Measurements from ENCODE around the gene CLDN10. TPM values are rescaled to one million over a fixed set of nuclear protein-coding genes. Genes with fewer than 3 reads are reported as not detected.

The CLDN10 gene
- total RNA-seq, 1 donor from 2014 or later: not detected

- Mint-ChIP-seq H3K4me1 (ENCODE audit: low read depth) (no peaks in the 10 kb centered on the region), H3K4me3 (no peak overlapping the region), H3K27me3 (ENCODE audit: insufficient read depth) (peaks cover 4% of the 10 kb centered on the region), H3K9me3 (no peaks in the 10 kb centered on the region), H3K27ac (no peak overlapping the region), H3K36me3 (ENCODE audit: low read depth) (no peaks in the 10 kb centered on the region)
- intact Hi-C loops (cut with micrococcal nuclease): no loop called here
- DNase-seq (ENCODE audit: low spot score): no peak
These were observed 63.0 kb downstream of the CLDN10 start for GRCh38 chr13:95615539-95615938.

- no peaks in the 10 kb centered on the region for H3K36me3 Mint-ChIP-seq (ENCODE audit: low read depth)
- peaks cover 6% of the 10 kb centered on the region for H3K27me3 Mint-ChIP-seq (ENCODE audit: insufficient read depth)
- intact Hi-C loops (cut with micrococcal nuclease): no loop called here
- H3K27ac Mint-ChIP-seq: no peak overlapping the region
- no peak overlapping the region for H3K4me3 Mint-ChIP-seq
- no peaks in the 10 kb centered on the region for H3K9me3 Mint-ChIP-seq
- DNase-seq (ENCODE audit: low spot score): no peak
- H3K4me1 Mint-ChIP-seq (ENCODE audit: low read depth): no peaks in the 10 kb centered on the region
These were observed 67.7 kb downstream of the CLDN10 start for GRCh38 chr13:95620030-95620824.

GRCh38 chr13:95620825-95621498 lies 68.4 kb downstream of the CLDN10 start:
- Mint-ChIP-seq H3K36me3 (ENCODE audit: low read depth) (no peaks in the 10 kb centered on the region), H3K27ac (no peak overlapping the region), H3K9me3 (no peaks in the 10 kb centered on the region), H3K4me1 (ENCODE audit: low read depth) (no peaks in the 10 kb centered on the region), H3K27me3 (ENCODE audit: insufficient read depth) (peaks cover 6% of the 10 kb centered on the region), H3K4me3 (no peak overlapping the region)
- DNase-seq (ENCODE audit: low spot score): no peak
- intact Hi-C loops (cut with micrococcal nuclease): no loop called here

- no peak for DNase-seq (ENCODE audit: low spot score)
- no peaks in the 10 kb centered on the region for H3K36me3 Mint-ChIP-seq (ENCODE audit: low read depth)
- H3K9me3 Mint-ChIP-seq: no peaks in the 10 kb centered on the region
- no peaks in the 10 kb centered on the region for H3K4me1 Mint-ChIP-seq (ENCODE audit: low read depth)
- H3K27ac Mint-ChIP-seq: no peak overlapping the region
- H3K27me3 Mint-ChIP-seq (ENCODE audit: insufficient read depth): peaks cover 6% of the 10 kb centered on the region
- intact Hi-C loops (cut with micrococcal nuclease): no loop called here
- H3K4me3 Mint-ChIP-seq: no peak overlapping the region
These were observed 70.6 kb downstream of the CLDN10 start for GRCh38 chr13:95623141-95623540.

- no peak overlapping the region for H3K27ac Mint-ChIP-seq
- no peak for DNase-seq (ENCODE audit: low spot score)
- no peak overlapping the region for H3K4me3 Mint-ChIP-seq
- peaks cover 6% of the 10 kb centered on the region for H3K27me3 Mint-ChIP-seq (ENCODE audit: insufficient read depth)
- H3K9me3 Mint-ChIP-seq: no peaks in the 10 kb centered on the region
- H3K4me1 Mint-ChIP-seq (ENCODE audit: low read depth): no peaks in the 10 kb centered on the region
- H3K36me3 Mint-ChIP-seq (ENCODE audit: low read depth): no peaks in the 10 kb centered on the region
- intact Hi-C loops (cut with micrococcal nuclease): loop anchor here (1.0 kb wide), 2 partner anchors 37 to 210 kb away; no protein-coding TSS in a partner anchor
These were observed 71.5 kb downstream of the CLDN10 start for GRCh38 chr13:95624020-95624419.

GRCh38 chr13:95626768-95627167 lies 74.2 kb downstream of the CLDN10 start:
- Mint-ChIP-seq H3K36me3 (ENCODE audit: low read depth) (no peaks in the 10 kb centered on the region), H3K4me1 (ENCODE audit: low read depth) (no peaks in the 10 kb centered on the region), H3K27me3 (ENCODE audit: insufficient read depth) (peaks cover 4% of the 10 kb centered on the region), H3K9me3 (no peaks in the 10 kb centered on the region), H3K27ac (no peak overlapping the region), H3K4me3 (no peak overlapping the region)
- intact Hi-C loops (cut with micrococcal nuclease): no loop called here
- no peak for DNase-seq (ENCODE audit: low spot score)

- Mint-ChIP-seq H3K27ac (no peak overlapping the region), H3K27me3 (ENCODE audit: insufficient read depth) (peaks cover 5% of the 10 kb centered on the region), H3K4me1 (ENCODE audit: low read depth) (no peaks in the 10 kb centered on the region), H3K4me3 (no peak overlapping the region), H3K36me3 (ENCODE audit: low read depth) (no peaks in the 10 kb centered on the region), H3K9me3 (no peaks in the 10 kb centered on the region)
- DNase-seq (ENCODE audit: low spot score): no peak
- intact Hi-C loops (cut with micrococcal nuclease): no loop called here
These were observed 75.1 kb downstream of the CLDN10 start for GRCh38 chr13:95627590-95627989.

GRCh38 chr13:95628488-95628887 lies 76.0 kb downstream of the CLDN10 start:
- intact Hi-C loops (cut with micrococcal nuclease): no loop called here
- Mint-ChIP-seq H3K4me1 (ENCODE audit: low read depth) (no peaks in the 10 kb centered on the region), H3K9me3 (no peaks in the 10 kb centered on the region), H3K27ac (no peak overlapping the region), H3K4me3 (no peak overlapping the region), H3K27me3 (ENCODE audit: insufficient read depth) (peaks cover 9% of the 10 kb centered on the region), H3K36me3 (ENCODE audit: low read depth) (no peaks in the 10 kb centered on the region)
- no peak for DNase-seq (ENCODE audit: low spot score)

GRCh38 chr13:95629071-95629470 lies 76.6 kb downstream of the CLDN10 start:
- Mint-ChIP-seq H3K4me1 (ENCODE audit: low read depth) (no peaks in the 10 kb centered on the region), H3K27me3 (ENCODE audit: insufficient read depth) (peaks cover 9% of the 10 kb centered on the region), H3K36me3 (ENCODE audit: low read depth) (no peaks in the 10 kb centered on the region), H3K4me3 (no peak overlapping the region), H3K9me3 (no peaks in the 10 kb centered on the region), H3K27ac (no peak overlapping the region)
- DNase-seq (ENCODE audit: low spot score): no peak
- intact Hi-C loops (cut with micrococcal nuclease): no loop called here

Other genes with a start within 250 kb of the CLDN10 start
- 0.07 and 0.49 TPM in 2 replicates for gene DZIP1, start 92.0 kb downstream of the CLDN10 start, total RNA-seq
- gene DNAJC3, start 124.4 kb downstream of the CLDN10 start, total RNA-seq: 27.9 and 30.1 TPM in 2 replicates